BLaER1 (cell line): ENCODE data around the gene SLC11A1.

Experiments used
- H3K27ac ChIP-seq: shearing (Covaris generic); formaldehyde crosslinking; 2 replicates; pipeline ENCODE4 v1.8.1; 2022
- H3K27me3 ChIP-seq: shearing (Covaris generic); formaldehyde crosslinking; 2 replicates; pipeline ENCODE4 v1.8.1; 2022
- H3K36me3 ChIP-seq: shearing (Covaris generic); formaldehyde crosslinking; 2 replicates; pipeline ENCODE4 v1.8.1; 2022
- H3K4me1 ChIP-seq: shearing (Covaris generic); formaldehyde crosslinking; 2 replicates; pipeline ENCODE4 v1.8.1; 2022
- H3K4me2 ChIP-seq: shearing (Covaris generic); formaldehyde crosslinking; 2 replicates; pipeline ENCODE4 v1.8.1; 2022
- H3K4me3 ChIP-seq: shearing (Covaris generic); formaldehyde crosslinking; 2 replicates; pipeline ENCODE4 v1.8.1; 2022
- H3K9ac ChIP-seq: shearing (Covaris generic); formaldehyde crosslinking; 2 replicates; pipeline ENCODE4 v1.8.1; 2022
- H3K9me3 ChIP-seq: shearing (Covaris generic); formaldehyde crosslinking; 2 replicates; pipeline ENCODE4 v1.8.1; 2022
- H4K20me1 ChIP-seq: shearing (Covaris generic); formaldehyde crosslinking; 2 replicates; pipeline ENCODE4 v1.8.1; 2022
- Cebpa-rat ChIP-seq: shearing (Covaris generic); IDR thresholded peaks from 2 replicates; pipeline ENCODE4 v1.8.1; 2022

The SLC11A1 gene

GRCh38 chr2:218432676-218433365 is 50.7 kb downstream of the SLC11A1 start:
- Histone ChIP-seq H3K9ac (no peak overlapping the region), H3K4me2 (no peak overlapping the region), H3K27ac (no peak overlapping the region), H3K4me1 (no peaks in the 10 kb centered on the region), H3K9me3 (no peaks in the 10 kb centered on the region), H3K36me3 (no peaks in the 10 kb centered on the region), H3K4me3 (no peak overlapping the region), H4K20me1 (no peaks in the 10 kb centered on the region), H3K27me3 (no peaks in the 10 kb centered on the region)
- no peak for TF ChIP-seq Cebpa-rat

- H3K4me3 ChIP-seq, result no peak overlapping the region
- H3K9me3 ChIP-seq, result no peaks in the 10 kb centered on the region
- H3K27ac ChIP-seq, result no peak overlapping the region
- peaks cover 11% of the 10 kb centered on the region for H3K4me1 ChIP-seq
- TF ChIP-seq Cebpa-rat, result no peak
- no peak overlapping the region for H3K9ac ChIP-seq
- H4K20me1 ChIP-seq, result no peaks in the 10 kb centered on the region
- no peak overlapping the region for H3K4me2 ChIP-seq
- H3K36me3 ChIP-seq, result no peaks in the 10 kb centered on the region
- H3K27me3 ChIP-seq, result no peaks in the 10 kb centered on the region
Measured at GRCh38 chr2:218434456-218434855, 52.4 kb downstream of the SLC11A1 start.

GRCh38 chr2:218435003-218435982 is 53.2 kb downstream of the SLC11A1 start:
- Histone ChIP-seq H3K4me1 (peaks cover 11% of the 10 kb centered on the region), H3K4me3 (no peak overlapping the region), H3K27me3 (no peaks in the 10 kb centered on the region), H4K20me1 (no peaks in the 10 kb centered on the region), H3K27ac (no peak overlapping the region), H3K9ac (no peak overlapping the region), H3K4me2 (no peak overlapping the region), H3K36me3 (no peaks in the 10 kb centered on the region), H3K9me3 (no peaks in the 10 kb centered on the region)
- no peak for TF ChIP-seq Cebpa-rat

DNA sequence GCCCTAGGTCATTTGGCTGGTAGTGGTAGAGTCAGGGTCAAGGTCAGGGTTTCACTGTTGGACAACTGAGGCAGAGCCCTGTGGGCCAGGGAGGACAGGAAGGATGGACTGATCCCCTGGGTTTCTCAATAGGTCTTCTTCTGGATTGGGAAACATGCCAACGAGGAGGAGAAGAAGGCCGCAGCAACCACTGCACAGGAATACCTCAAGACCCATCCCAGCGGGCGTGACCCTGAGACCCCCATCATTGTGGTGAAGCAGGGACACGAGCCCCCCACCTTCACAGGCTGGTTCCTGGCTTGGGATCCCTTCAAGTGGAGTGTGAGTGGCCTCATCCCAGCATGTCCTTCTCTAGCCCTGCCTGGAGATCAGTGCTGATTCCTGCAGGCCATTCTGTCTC is 54.9 kb downstream of the SLC11A1 start:
- TF ChIP-seq Cebpa-rat, result no peak
- Histone ChIP-seq H4K20me1 (no peaks in the 10 kb centered on the region), H3K4me1 (peaks cover 11% of the 10 kb centered on the region), H3K27ac (no peak overlapping the region), H3K4me3 (no peak overlapping the region), H3K27me3 (no peaks in the 10 kb centered on the region), H3K4me2 (no peak overlapping the region), H3K9me3 (no peaks in the 10 kb centered on the region), H3K9ac (no peak overlapping the region), H3K36me3 (no peaks in the 10 kb centered on the region)

- Histone ChIP-seq H3K4me2 (no peak overlapping the region), H3K4me1 (peaks cover 11% of the 10 kb centered on the region), H3K36me3 (no peaks in the 10 kb centered on the region), H4K20me1 (no peaks in the 10 kb centered on the region), H3K27ac (no peak overlapping the region), H3K9ac (no peak overlapping the region), H3K27me3 (no peaks in the 10 kb centered on the region), H3K9me3 (no peaks in the 10 kb centered on the region), H3K4me3 (no peak overlapping the region)
- no peak for TF ChIP-seq Cebpa-rat
Measured at GRCh38 chr2:218437969-218438368, 55.9 kb downstream of the SLC11A1 start.

GRCh38 chr2:218438596-218438995 is 56.5 kb downstream of the SLC11A1 start:
- H3K27ac ChIP-seq, result no peak overlapping the region
- no peaks in the 10 kb centered on the region for H3K9me3 ChIP-seq
- H3K27me3 ChIP-seq, result no peaks in the 10 kb centered on the region
- H3K9ac ChIP-seq, result no peak overlapping the region
- H3K4me3 ChIP-seq, result no peak overlapping the region
- peaks cover 11% of the 10 kb centered on the region for H3K4me1 ChIP-seq
- no peak for TF ChIP-seq Cebpa-rat
- peak overlapping the region; percentile 39; the same call in 1 of the 2 replicates for H3K4me2 ChIP-seq
- no peaks in the 10 kb centered on the region for H4K20me1 ChIP-seq
- H3K36me3 ChIP-seq, result no peaks in the 10 kb centered on the region

GRCh38 chr2:218444692-218445357 is 62.8 kb downstream of the SLC11A1 start:
- no peak for TF ChIP-seq Cebpa-rat
- Histone ChIP-seq H3K4me3 (no peak overlapping the region), H3K27ac (no peak overlapping the region), H3K9me3 (no peaks in the 10 kb centered on the region), H3K4me2 (no peak overlapping the region), H3K27me3 (no peaks in the 10 kb centered on the region), H3K36me3 (peaks cover 39% of the 10 kb centered on the region), H3K9ac (no peak overlapping the region), H3K4me1 (no peaks in the 10 kb centered on the region), H4K20me1 (no peaks in the 10 kb centered on the region)

GRCh38 chr2:218445602-218446001 is 63.5 kb downstream of the SLC11A1 start:
- no peak overlapping the region for H3K4me2 ChIP-seq
- H3K27ac ChIP-seq, result no peak overlapping the region
- no peaks in the 10 kb centered on the region for H3K27me3 ChIP-seq
- no peaks in the 10 kb centered on the region for H3K4me1 ChIP-seq
- no peaks in the 10 kb centered on the region for H4K20me1 ChIP-seq
- H3K9me3 ChIP-seq, result no peaks in the 10 kb centered on the region
- no peak overlapping the region for H3K4me3 ChIP-seq
- peaks cover 47% of the 10 kb centered on the region for H3K36me3 ChIP-seq
- H3K9ac ChIP-seq, result no peak overlapping the region
- TF ChIP-seq Cebpa-rat, result no peak
